ENCODE data around the gene TNS3. TPM values are rescaled to one million over a fixed set of nuclear protein-coding genes. Genes with fewer than 3 reads are reported as not detected.

TNS3 gene
- total RNA-seq, 1 donor from 2014 or later, result 30.3 TPM

GRCh38 chr7:47574482-47575329 is 7.2 kb downstream of the TNS3 start:
- intact Hi-C loops (cut with micrococcal nuclease), result loop anchor here (1.0 to 10.0 kb wide), 5 partner anchors 22 to 510 kb away; partner anchors contain the start of gene UPP1
- Mint-ChIP-seq H3K27me3 (no peaks in the 10 kb centered on the region), H3K4me1 (peaks cover 96% of the 10 kb centered on the region), H3K27ac (peak overlapping the region; percentile 75), H3K36me3 (ENCODE audit: low read depth) (no peaks in the 10 kb centered on the region), H3K9me3 (no peaks in the 10 kb centered on the region), H3K4me3 (peak overlapping the region; percentile 57)
- peak; percentile 48 for DNase-seq
- ATAC-seq (ENCODE audit: low read depth), result peak; percentile 76
- no peak for TF ChIP-seq CTCF (IDR thresholded peaks at IDR 0.05)
- ChIA-PET CTCF (interaction anchor here (0.6 to 2.1 kb wide), 2 partner anchors 39 to 93 kb away, joined by 3 to 8 read pairs; no protein-coding TSS in a partner anchor), POLR2A (interaction anchor here (0.5 to 1.8 kb wide), 13 partner anchors 9 to 353 kb away, joined by 3 to 11 read pairs (median 3); no protein-coding TSS in a partner anchor)

DNA sequence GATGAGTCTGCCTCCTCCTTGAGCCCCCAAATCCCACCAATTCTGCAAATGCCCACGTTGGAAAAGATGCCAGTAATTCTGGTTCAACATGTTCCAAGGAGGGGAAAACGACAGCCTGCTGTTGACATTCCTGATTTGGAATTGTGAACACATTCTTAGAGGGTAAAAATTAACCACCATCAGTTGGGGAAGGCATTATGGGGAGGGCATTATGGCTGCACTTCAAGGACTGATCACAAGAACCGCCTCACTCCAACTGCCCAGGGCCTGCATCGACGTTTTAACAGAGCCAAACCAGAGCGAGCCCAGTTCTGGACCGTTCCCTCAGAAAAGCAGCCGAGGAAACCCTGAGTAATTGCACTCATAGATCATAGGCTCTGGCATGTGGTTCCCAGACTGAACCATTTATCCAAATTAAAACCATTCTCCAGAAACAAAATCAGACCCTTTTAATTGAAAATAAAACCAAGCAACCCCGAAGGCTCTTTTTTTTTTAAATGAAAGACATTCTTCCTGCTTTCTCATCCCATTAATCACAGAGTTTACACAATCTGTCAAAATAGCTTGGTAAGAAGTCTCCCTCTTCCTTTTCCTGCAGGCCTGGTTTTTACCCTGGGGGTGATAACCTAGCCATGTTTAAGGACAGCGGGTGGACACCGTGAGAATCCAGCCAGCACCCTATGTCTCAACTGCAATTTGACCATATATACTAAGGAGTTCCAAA is 8.0 kb downstream of the TNS3 start:
- H3K27me3 Mint-ChIP-seq, result no peaks in the 10 kb centered on the region
- peak overlapping the region; percentile 75 for H3K27ac Mint-ChIP-seq
- ChIA-PET POLR2A (interaction anchor here (0.6 to 1.8 kb wide), 6 partner anchors 17 to 339 kb away, joined by 3 to 11 read pairs (median 4); no protein-coding TSS in a partner anchor), CTCF (no interaction called here)
- H3K36me3 Mint-ChIP-seq (ENCODE audit: low read depth), result peaks cover under 1% of the 10 kb centered on the region
- peaks cover 90% of the 10 kb centered on the region for H3K4me1 Mint-ChIP-seq
- H3K4me3 Mint-ChIP-seq, result peak overlapping the region; percentile 57
- no peak for ATAC-seq (ENCODE audit: low read depth)
- DNase-seq, result no peak
- intact Hi-C loops (cut with micrococcal nuclease), result loop anchor here (1.0 to 10.0 kb wide), 5 partner anchors 21 to 511 kb away; partner anchors contain the start of gene UPP1
- no peaks in the 10 kb centered on the region for H3K9me3 Mint-ChIP-seq
- TF ChIP-seq CTCF (IDR thresholded peaks at IDR 0.05), result no peak

DNA sequence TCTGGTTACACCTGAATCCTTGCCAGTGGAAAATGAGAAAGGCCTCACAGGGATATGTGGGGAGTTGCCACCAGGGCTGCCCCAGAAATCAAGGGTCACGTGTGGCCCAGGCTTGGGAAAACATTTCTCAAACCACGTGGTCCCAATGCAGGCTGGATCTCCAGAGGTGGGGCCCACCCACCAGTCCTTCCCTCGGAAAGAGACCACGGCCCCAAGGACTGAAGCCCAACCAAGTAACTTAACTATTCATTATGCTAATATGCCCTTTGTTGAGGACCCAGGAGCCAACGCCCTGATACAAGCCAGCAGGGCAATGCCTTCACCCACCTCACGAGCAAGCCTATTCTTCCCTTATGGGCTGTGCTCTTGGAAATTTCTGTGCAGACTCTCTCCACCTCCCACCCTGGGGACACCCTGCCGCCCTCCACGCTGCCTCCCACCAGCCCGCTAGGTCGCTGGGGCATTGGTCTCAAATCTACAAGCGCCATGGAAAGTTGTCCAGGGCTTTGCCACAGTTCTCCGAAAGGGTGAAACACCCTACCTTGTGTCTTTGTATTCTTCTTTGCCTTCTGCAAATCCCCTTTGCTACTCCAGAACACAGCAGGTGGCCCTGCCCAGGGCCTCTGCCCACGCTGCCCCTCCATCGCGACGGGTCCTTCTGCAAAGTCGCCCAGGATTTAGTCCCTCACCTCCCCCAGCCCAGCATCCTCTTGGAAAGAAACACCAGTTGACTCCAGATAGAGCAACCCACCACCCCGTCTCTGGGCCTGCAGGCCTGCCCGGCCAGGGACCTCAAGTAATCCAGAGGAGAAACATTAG is 8.8 kb downstream of the TNS3 start:
- H3K36me3 Mint-ChIP-seq (ENCODE audit: low read depth), result peaks cover 5% of the 10 kb centered on the region
- POLR2A ChIA-PET, result no interaction called here
- H3K9me3 Mint-ChIP-seq, result no peaks in the 10 kb centered on the region
- H3K4me3 Mint-ChIP-seq, result no peak overlapping the region
- no peak for ATAC-seq (ENCODE audit: low read depth)
- intact Hi-C loops (cut with micrococcal nuclease), result loop anchor here (10.0 kb wide), 1 partner anchor 512 kb away; the partner anchor contains the start of gene UPP1
- no peaks in the 10 kb centered on the region for H3K27me3 Mint-ChIP-seq
- peaks cover 90% of the 10 kb centered on the region for H3K4me1 Mint-ChIP-seq
- H3K27ac Mint-ChIP-seq, result peak overlapping the region; percentile 75
- CTCF ChIA-PET, result no interaction called here
- no peak for TF ChIP-seq CTCF (IDR thresholded peaks at IDR 0.05)
- DNase-seq, result no peak

- intact Hi-C loops (cut with micrococcal nuclease), result loop anchor here (10.0 kb wide), 1 partner anchor 513 kb away; the partner anchor contains the start of gene UPP1
- H3K4me1 Mint-ChIP-seq, result peaks cover 91% of the 10 kb centered on the region
- peak overlapping the region; percentile 75 for H3K4me3 Mint-ChIP-seq
- H3K9me3 Mint-ChIP-seq, result no peaks in the 10 kb centered on the region
- no peak for TF ChIP-seq CTCF (IDR thresholded peaks at IDR 0.05)
- no peak for DNase-seq
- no peaks in the 10 kb centered on the region for H3K27me3 Mint-ChIP-seq
- H3K36me3 Mint-ChIP-seq (ENCODE audit: low read depth), result peaks cover 5% of the 10 kb centered on the region
- ChIA-PET CTCF (no interaction called here), POLR2A (interaction anchor here (0.9 to 1.9 kb wide), 3 partner anchors 8 to 91 kb away, joined by 3 to 6 read pairs (median 3); partner anchors contain the start of gene TNS3)
- peak overlapping the region; percentile 87 for H3K27ac Mint-ChIP-seq
- no peak for ATAC-seq (ENCODE audit: low read depth)
Measured at GRCh38 chr7:47572094-47572445, 9.8 kb downstream of the TNS3 start.

Measured in activated B cell treated with CpG ODN at 0.5 μM for 24 hours (primary cell).